DOHH2 (cell line): ENCODE data around the gene DNAJC5G.

ENCODE experiments used
- H3F3A ChIP-seq: fragments of 200-600 bp; sonication (generic), shearing (Covaris generic); 2 replicates; pipeline ENCODE4 v1.6.0; 2016; ENCODE audit warnings: antibody characterized with exemption, mild to moderate bottlenecking; ENCODE audit not compliant: control insufficient read depth, insufficient read depth
- H3K27ac ChIP-seq: fragments of 200-600 bp; sonication (generic); 2 replicates; pipeline ENCODE4 v1.5.1; 2014; ENCODE audit warnings: low read depth, mild to moderate bottlenecking, low read length, moderate library complexity
- H3K27me3 ChIP-seq: fragments of 200-600 bp; sonication (generic); 2 replicates; pipeline ENCODE4 v1.6.1; 2014; ENCODE audit warnings: mild to moderate bottlenecking, low read length, mixed read lengths; ENCODE audit not compliant: control insufficient read depth
- H3K36me3 ChIP-seq: fragments of 200-600 bp; sonication (generic); 2 replicates; pipeline ENCODE4 v1.6.1; 2014; ENCODE audit warnings: mild to moderate bottlenecking, low read length, moderate library complexity, mixed read lengths; ENCODE audit not compliant: control insufficient read depth
- H3K4me1 ChIP-seq: fragments of 200-600 bp; sonication (generic); 2 replicates; pipeline ENCODE4 v1.6.1; 2014; ENCODE audit warnings: mild to moderate bottlenecking, low read length, mixed read lengths; ENCODE audit not compliant: control insufficient read depth
- H3K4me2 ChIP-seq: fragments of 200-600 bp; sonication (generic); 2 replicates; pipeline ENCODE4 v1.6.0; 2014; ENCODE audit warnings: mild to moderate bottlenecking, low read length, moderate library complexity
- H3K4me3 ChIP-seq: fragments of 200-600 bp; sonication (generic); 2 replicates; pipeline ENCODE4 v1.5.1; 2014; ENCODE audit warnings: mild to moderate bottlenecking, low read length, mixed read lengths
- H3K79me2 ChIP-seq: fragments of 200-600 bp; sonication (generic); 2 replicates; pipeline ENCODE4 v1.6.1; 2014; ENCODE audit warnings: mild to moderate bottlenecking, low read length, mixed read lengths; ENCODE audit not compliant: control insufficient read depth
- H3K9me2 ChIP-seq: fragments of 200-600 bp; sonication (generic); replicated peaks from 2 replicates; pipeline ENCODE4 v1.6.1; 2014; ENCODE audit warnings: mild to moderate bottlenecking, low read length, mixed read lengths; ENCODE audit not compliant: control insufficient read depth
- H3K9me3 ChIP-seq: fragments of 200-600 bp; sonication (generic); 2 replicates; pipeline ENCODE4 v1.6.1; 2014; ENCODE audit warnings: antibody characterized with exemption, low read length, mixed read lengths; ENCODE audit not compliant: control insufficient read depth, insufficient read depth
- H4K20me1 ChIP-seq: fragments of 200-600 bp; sonication (generic); 2 replicates; pipeline ENCODE4 v1.6.0; 2014; ENCODE audit warnings: low read depth, mild to moderate bottlenecking, antibody characterized with exemption, low read length, moderate library complexity; ENCODE audit not compliant: control insufficient read depth, insufficient read depth
- CTCF ChIP-seq: fragments of 200-600 bp; sonication (generic); IDR thresholded peaks from one replicate; pipeline ENCODE4 v1.5.1; 2014; ENCODE audit warnings: antibody characterized with exemption, mild to moderate bottlenecking, low read depth, low read length; ENCODE audit not compliant: poor library complexity, severe bottlenecking
- EZH2phosphoT487 ChIP-seq: fragments of 200-600 bp; sonication (generic); IDR thresholded peaks from 2 replicates; pipeline ENCODE4 v1.6.1; 2017; ENCODE audit warnings: borderline replicate concordance, mild to moderate bottlenecking, antibody characterized with exemption, low read length, moderate library complexity, mixed read lengths

The DNAJC5G gene

GRCh38 chr2:27322766-27323595 is 47.7 kb downstream of the DNAJC5G start, which contains the start of gene MPV17:
Gene MPV17, minus strand, starts transcription at chr2:27323097. Its CDS starts 580 bp downstream, at chr2:27322517.
- no peaks in the 10 kb centered on the region for H3K9me3 ChIP-seq

GRCh38 chr2:27323596-27324285 is 48.5 kb downstream of the DNAJC5G start:
- no peak for TF ChIP-seq CTCF
- no peak for TF ChIP-seq EZH2phosphoT487

More at GRCh38 chr2:27322766-27323595, 47.7 kb downstream of the DNAJC5G start, which contains the start of gene MPV17:
- peaks cover 11% of the 10 kb centered on the region for H3F3A ChIP-seq
- H3K27ac ChIP-seq = peak within 1 kb of the TSS; percentile 52
- H3K4me3 ChIP-seq = peak within 1 kb of the TSS; percentile 86
- TF ChIP-seq CTCF = no peak
- TF ChIP-seq EZH2phosphoT487 = no peak
- no peaks in the 10 kb centered on the region for H3K27me3 ChIP-seq
- peaks cover 29% of the 10 kb centered on the region for H3K79me2 ChIP-seq
- no peaks in the 10 kb centered on the region for H4K20me1 ChIP-seq
- H3K4me1 ChIP-seq = peaks cover 22% of the 10 kb centered on the region
- H3K4me2 ChIP-seq = peak within 1 kb of the TSS; percentile 86
- peaks cover 27% of the 10 kb centered on the region for H3K36me3 ChIP-seq
- H3K9me2 ChIP-seq = no peaks in the 10 kb centered on the region

GRCh38 chr2:27324720-27325119 is 49.5 kb downstream of the DNAJC5G start:
- H4K20me1 ChIP-seq = no peaks in the 10 kb centered on the region
- 0 out of 2 replicates have a peak overlapping the region, but pooled peaks have one; percentile 86 for H3K4me2 ChIP-seq
- no peaks in the 10 kb centered on the region for H3K9me3 ChIP-seq
- H3K36me3 ChIP-seq = peaks cover 44% of the 10 kb centered on the region
- H3F3A ChIP-seq = peaks cover 11% of the 10 kb centered on the region
- H3K27me3 ChIP-seq = no peaks in the 10 kb centered on the region
- H3K79me2 ChIP-seq = peaks cover 29% of the 10 kb centered on the region
- H3K4me3 ChIP-seq = no peak overlapping the region
- TF ChIP-seq CTCF = no peak
- no peak for TF ChIP-seq EZH2phosphoT487
- H3K9me2 ChIP-seq = no peaks in the 10 kb centered on the region
- peaks cover 22% of the 10 kb centered on the region for H3K4me1 ChIP-seq
- no peak overlapping the region for H3K27ac ChIP-seq

More at GRCh38 chr2:27323596-27324285, 48.5 kb downstream of the DNAJC5G start:
- Histone ChIP-seq H3K27ac (peak overlapping the region; percentile 52), H3K27me3 (no peaks in the 10 kb centered on the region), H3K4me3 (peak overlapping the region; percentile 86), H3K4me1 (peaks cover 22% of the 10 kb centered on the region), H3F3A (peaks cover 11% of the 10 kb centered on the region), H3K9me2 (no peaks in the 10 kb centered on the region), H3K9me3 (no peaks in the 10 kb centered on the region), H4K20me1 (no peaks in the 10 kb centered on the region), H3K4me2 (peak overlapping the region; percentile 86), H3K79me2 (peaks cover 29% of the 10 kb centered on the region), H3K36me3 (peaks cover 34% of the 10 kb centered on the region)
